Testis (tissue), 2 donors: ENCODE measurements around the gene MORN2.

Experiments used
- POLR2A ChIP-seq: fragments of 450-650 bp; IDR thresholded peaks from one replicate; pipeline ENCODE4 v1.6.1; 2017; ENCODE audit warnings: antibody characterized with exemption, mild to moderate bottlenecking, moderate library complexity
- TF ChIP-seq, protein P1 (sequence below), 3 experiments: fragments of 450-650 bp in 2 of 3; fragments of 200-600 bp in 1 of 3; sonication (generic) in 1 of 3; IDR thresholded peaks; one replicate each; pipeline ENCODE4 v1.5.1; 2016 to 2019; ENCODE audit warnings: antibody characterized with exemption in 3 of 3, mild to moderate bottlenecking in 2 of 3, moderate library complexity in 1 of 3

DNA sequence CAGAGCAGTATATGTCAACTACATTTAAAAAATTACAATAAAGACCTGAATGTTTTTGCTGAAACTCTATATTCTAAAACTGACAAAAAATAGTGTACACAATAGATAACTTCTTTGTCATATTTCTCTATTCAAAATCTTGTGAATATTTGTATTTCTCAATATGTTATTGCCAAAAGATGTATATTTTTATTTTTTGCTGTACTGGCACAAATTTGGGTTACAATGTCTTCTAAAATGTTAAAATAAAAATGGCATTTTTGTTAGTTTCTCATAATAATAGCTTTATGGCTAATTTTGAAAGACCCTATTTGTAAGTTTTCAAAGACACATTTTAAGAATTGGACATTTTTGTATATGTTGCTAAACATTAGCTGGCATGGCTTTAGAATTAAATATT, 13.3 kb downstream of the MORN2 start:
- TF ChIP-seq, protein P1, sequence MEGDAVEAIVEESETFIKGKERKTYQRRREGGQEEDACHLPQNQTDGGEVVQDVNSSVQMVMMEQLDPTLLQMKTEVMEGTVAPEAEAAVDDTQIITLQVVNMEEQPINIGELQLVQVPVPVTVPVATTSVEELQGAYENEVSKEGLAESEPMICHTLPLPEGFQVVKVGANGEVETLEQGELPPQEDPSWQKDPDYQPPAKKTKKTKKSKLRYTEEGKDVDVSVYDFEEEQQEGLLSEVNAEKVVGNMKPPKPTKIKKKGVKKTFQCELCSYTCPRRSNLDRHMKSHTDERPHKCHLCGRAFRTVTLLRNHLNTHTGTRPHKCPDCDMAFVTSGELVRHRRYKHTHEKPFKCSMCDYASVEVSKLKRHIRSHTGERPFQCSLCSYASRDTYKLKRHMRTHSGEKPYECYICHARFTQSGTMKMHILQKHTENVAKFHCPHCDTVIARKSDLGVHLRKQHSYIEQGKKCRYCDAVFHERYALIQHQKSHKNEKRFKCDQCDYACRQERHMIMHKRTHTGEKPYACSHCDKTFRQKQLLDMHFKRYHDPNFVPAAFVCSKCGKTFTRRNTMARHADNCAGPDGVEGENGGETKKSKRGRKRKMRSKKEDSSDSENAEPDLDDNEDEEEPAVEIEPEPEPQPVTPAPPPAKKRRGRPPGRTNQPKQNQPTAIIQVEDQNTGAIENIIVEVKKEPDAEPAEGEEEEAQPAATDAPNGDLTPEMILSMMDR (IDR thresholded peaks at IDR 0.05), result no peak
- TF ChIP-seq POLR2A, result no peak
